HG02840 (cell line): ENCODE results near the gene MATR3.
A peak's percentile ranks its signal among the peaks of the same experiment; 100 is the strongest.

Experiments used
- ATAC-seq: cut with Tn5 transposase; IDR thresholded peaks from one replicate; pipeline ENCODE4 v1.9.1; 2021; ENCODE audit warnings: mild to moderate bottlenecking, moderate library complexity, moderate number of reproducible peaks; ENCODE audit not compliant: unreplicated experiment, low FRiP score

The MATR3 gene

GRCh38 chr5:139272471-139273321 lies 20.8 kb upstream of the MATR3 start:
- no peak for ATAC-seq

- ATAC-seq: no peak
These were observed 20.3 kb upstream of the MATR3 start for GRCh38 chr5:139273322-139273571.

- peak; percentile 84 for ATAC-seq
These were observed 19.8 kb upstream of the MATR3 start for GRCh38 chr5:139273572-139274289.

GRCh38 chr5:139275536-139275935 lies 18.0 kb upstream of the MATR3 start:
- no peak for ATAC-seq

GRCh38 chr5:139275956-139276355 lies 17.6 kb upstream of the MATR3 start:
- no peak for ATAC-seq

- no peak for ATAC-seq
These were observed 17.1 kb upstream of the MATR3 start for GRCh38 chr5:139276426-139276825.

GRCh38 chr5:139277171-139277570 lies 16.4 kb upstream of the MATR3 start:
- ATAC-seq: no peak

GRCh38 chr5:139278540-139279274 lies 14.8 kb upstream of the MATR3 start:
- no peak for ATAC-seq

GRCh38 chr5:139282197-139282557 lies 11.4 kb upstream of the MATR3 start:
- ATAC-seq: no peak

- no peak for ATAC-seq
These were observed 10.0 kb upstream of the MATR3 start for GRCh38 chr5:139283252-139284166.

- ATAC-seq: no peak
These were observed 9.2 kb upstream of the MATR3 start for GRCh38 chr5:139284295-139284694.

- ATAC-seq: no peak
These were observed 7.7 kb upstream of the MATR3 start for GRCh38 chr5:139285651-139286392.

GRCh38 chr5:139287890-139288635 lies 5.5 kb upstream of the MATR3 start:
- ATAC-seq: no peak

GRCh38 chr5:139291051-139291450 lies 2.5 kb upstream of the MATR3 start:
- ATAC-seq: no peak

GRCh38 chr5:139293202-139293506 lies 386 bp upstream of the MATR3 start:
- ATAC-seq: no peak

GRCh38 chr5:139294374-139295165 lies 1.0 kb downstream of the MATR3 start:
- peak; percentile 29 for ATAC-seq

- no peak for ATAC-seq
These were observed 2.0 kb downstream of the MATR3 start for GRCh38 chr5:139295346-139296057.

GRCh38 chr5:139296198-139296597 lies 2.7 kb downstream of the MATR3 start:
- ATAC-seq: no peak
